HepG2 (cell line): ENCODE results near the gene SFI1. TPM values are rescaled to one million over a fixed set of nuclear protein-coding genes. Genes with fewer than 3 reads are reported as not detected.

Source experiments
- FOXA1 ChIP-seq, 2 experiments: fragments of 450-650 bp in 1 of 2; sonication (generic) in 1 of 2; formaldehyde crosslinking in 1 of 2; IDR thresholded peaks; 2 replicates each; pipeline versions ENCODE4 v1.4.0 to v1.6.1; 2016 to 2020; ENCODE audit warnings: missing genetic modification reagents in 1 of 2
- HNRNPL ChIP-seq: fragments of 200-400 bp; formaldehyde crosslinking; IDR thresholded peaks from 2 replicates; pipeline ENCODE4 v1.6.1; 2017; ENCODE audit warnings: mild to moderate bottlenecking, low read depth, low read length
- JUND ChIP-seq: sonication (generic); formaldehyde crosslinking; IDR thresholded peaks from 2 replicates; pipeline ENCODE4 v1.8.0; 2022; ENCODE audit warnings: mild to moderate bottlenecking, missing genetic modification reagents
- MXD4 ChIP-seq: IDR thresholded peaks from 2 replicates; pipeline ENCODE4 v1.6.1; 2016; ENCODE audit warnings: mild to moderate bottlenecking, missing biosample characterization, missing genetic modification reagents
- NCOA1 ChIP-seq: sonication (generic); formaldehyde crosslinking; IDR thresholded peaks from 2 replicates; pipeline ENCODE4 v1.9.0; 2021; ENCODE audit warnings: missing genetic modification reagents
- NKX3-1 ChIP-seq: sonication (generic); formaldehyde crosslinking; IDR thresholded peaks from 2 replicates; pipeline ENCODE4 v1.5.0; 2020; ENCODE audit warnings: missing genetic modification reagents
- SAP130 ChIP-seq: IDR thresholded peaks from 2 replicates; pipeline ENCODE4 v1.6.1; 2016; ENCODE audit warnings: low read depth
- SOX5 ChIP-seq: IDR thresholded peaks from 2 replicates; pipeline ENCODE4 v1.6.1; 2016; ENCODE audit warnings: borderline replicate concordance
- TSC22D2 ChIP-seq: sonication (generic); formaldehyde crosslinking; IDR thresholded peaks from 2 replicates; pipeline ENCODE4 v1.5.1; 2020; ENCODE audit warnings: missing genetic modification reagents, mild to moderate bottlenecking, borderline replicate concordance
- ZNF136 ChIP-seq: sonication (generic); formaldehyde crosslinking; IDR thresholded peaks from 2 replicates; pipeline ENCODE4 v1.8.1; 2022; ENCODE audit warnings: low read depth, mild to moderate bottlenecking, moderate library complexity, missing genetic modification reagents
- polyA plus RNA-seq, 8 experiments: library from polyadenylated mRNA; depleted of rRNA in 3 of 8; stranded (reverse) in 7 of 8; unstranded in 1 of 8; fragments of >200 nt; fragmentation: Illumina TruSeq in 4 of 8; extraction: Trizol in 4 of 8; gene quantifications; 2 replicates each; pipeline versions ENCODE4 v1.2.1 to v1.2.3, GENCODE V29; 2011 to 2016; ENCODE audit warnings: low read depth in 4 of 8, missing spikeins in 1 of 8, mixed read lengths in 1 of 8; ENCODE audit not compliant: insufficient read depth in 1 of 8
- total RNA-seq, 5 experiments: library from RNA; depleted of rRNA; stranded (reverse); fragments of >200 nt; fragmentation: Illumina TruSeq; extraction: Trizol; gene quantifications; 2 replicates each; pipeline ENCODE4 v1.2.3, GENCODE V29; 2016; ENCODE audit warnings: low read depth in 1 of 5
- TF ChIP-seq, protein P1 (sequence below): sonication (generic); formaldehyde crosslinking; IDR thresholded peaks from 2 replicates; pipeline ENCODE4 v1.4.0; 2020; ENCODE audit warnings: mild to moderate bottlenecking, missing genetic modification reagents
- TF ChIP-seq, protein P2 (sequence below): sonication (generic); formaldehyde crosslinking; IDR thresholded peaks from 2 replicates; pipeline ENCODE4 v1.4.0; 2020; ENCODE audit warnings: mild to moderate bottlenecking, missing genetic modification reagents
- TF ChIP-seq, protein P3 (sequence below): sonication (generic); formaldehyde crosslinking; IDR thresholded peaks from 2 replicates; pipeline ENCODE4 v1.4.0; 2020; ENCODE audit warnings: missing genetic modification reagents, mild to moderate bottlenecking, borderline replicate concordance
- TF ChIP-seq, protein P4 (sequence below): sonication (generic); formaldehyde crosslinking; conservative IDR thresholded peaks from 2 replicates; pipeline ENCODE4 v1.8.1; 2023; ENCODE audit warnings: missing genetic modification reagents

Gene SFI1
- total and polyA plus RNA-seq, 2 of the 13 experiments (the other 11 are each of a cell fraction or from before 2014, with no cell fraction given) = 20.5 to 40.1 TPM

DNA sequence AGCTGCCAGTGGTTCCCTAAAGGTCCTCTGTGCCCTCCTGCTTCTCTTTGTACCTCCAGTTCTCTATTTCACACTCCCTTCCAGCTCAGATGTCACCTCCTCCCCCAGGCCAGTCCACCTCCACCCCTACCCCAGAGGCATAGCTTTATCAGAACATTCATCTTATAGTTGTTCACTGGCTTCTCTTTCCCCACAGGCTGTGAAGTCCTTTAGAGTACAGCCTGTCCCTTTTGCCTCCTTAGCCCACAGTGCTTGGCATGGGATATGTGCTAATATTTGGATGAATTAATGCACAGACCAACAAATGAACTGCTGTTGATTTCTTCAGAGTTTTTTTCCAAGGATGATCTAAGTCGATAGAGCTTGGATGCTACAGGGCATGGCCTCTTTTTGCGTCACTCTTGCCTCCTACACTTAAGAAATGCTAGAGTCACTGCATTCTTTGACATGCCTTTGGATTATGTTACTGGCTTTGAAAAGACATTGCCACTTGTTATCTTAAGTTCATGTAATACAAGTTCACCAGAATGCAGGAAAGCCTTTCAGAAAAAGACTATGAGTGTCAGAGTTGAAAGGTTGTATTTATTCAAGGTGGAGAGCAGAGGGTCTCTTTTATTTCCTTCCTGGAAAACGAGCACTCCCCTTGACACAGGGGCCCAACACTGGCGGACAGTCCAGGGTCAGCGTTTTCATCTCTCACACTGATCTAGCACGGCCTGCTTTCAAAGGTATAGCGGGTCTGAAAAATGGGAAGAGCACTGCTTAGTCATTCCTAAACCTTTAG lies 90.0 kb downstream of the SFI1 start (continued):
- TF ChIP-seq, protein P1, sequence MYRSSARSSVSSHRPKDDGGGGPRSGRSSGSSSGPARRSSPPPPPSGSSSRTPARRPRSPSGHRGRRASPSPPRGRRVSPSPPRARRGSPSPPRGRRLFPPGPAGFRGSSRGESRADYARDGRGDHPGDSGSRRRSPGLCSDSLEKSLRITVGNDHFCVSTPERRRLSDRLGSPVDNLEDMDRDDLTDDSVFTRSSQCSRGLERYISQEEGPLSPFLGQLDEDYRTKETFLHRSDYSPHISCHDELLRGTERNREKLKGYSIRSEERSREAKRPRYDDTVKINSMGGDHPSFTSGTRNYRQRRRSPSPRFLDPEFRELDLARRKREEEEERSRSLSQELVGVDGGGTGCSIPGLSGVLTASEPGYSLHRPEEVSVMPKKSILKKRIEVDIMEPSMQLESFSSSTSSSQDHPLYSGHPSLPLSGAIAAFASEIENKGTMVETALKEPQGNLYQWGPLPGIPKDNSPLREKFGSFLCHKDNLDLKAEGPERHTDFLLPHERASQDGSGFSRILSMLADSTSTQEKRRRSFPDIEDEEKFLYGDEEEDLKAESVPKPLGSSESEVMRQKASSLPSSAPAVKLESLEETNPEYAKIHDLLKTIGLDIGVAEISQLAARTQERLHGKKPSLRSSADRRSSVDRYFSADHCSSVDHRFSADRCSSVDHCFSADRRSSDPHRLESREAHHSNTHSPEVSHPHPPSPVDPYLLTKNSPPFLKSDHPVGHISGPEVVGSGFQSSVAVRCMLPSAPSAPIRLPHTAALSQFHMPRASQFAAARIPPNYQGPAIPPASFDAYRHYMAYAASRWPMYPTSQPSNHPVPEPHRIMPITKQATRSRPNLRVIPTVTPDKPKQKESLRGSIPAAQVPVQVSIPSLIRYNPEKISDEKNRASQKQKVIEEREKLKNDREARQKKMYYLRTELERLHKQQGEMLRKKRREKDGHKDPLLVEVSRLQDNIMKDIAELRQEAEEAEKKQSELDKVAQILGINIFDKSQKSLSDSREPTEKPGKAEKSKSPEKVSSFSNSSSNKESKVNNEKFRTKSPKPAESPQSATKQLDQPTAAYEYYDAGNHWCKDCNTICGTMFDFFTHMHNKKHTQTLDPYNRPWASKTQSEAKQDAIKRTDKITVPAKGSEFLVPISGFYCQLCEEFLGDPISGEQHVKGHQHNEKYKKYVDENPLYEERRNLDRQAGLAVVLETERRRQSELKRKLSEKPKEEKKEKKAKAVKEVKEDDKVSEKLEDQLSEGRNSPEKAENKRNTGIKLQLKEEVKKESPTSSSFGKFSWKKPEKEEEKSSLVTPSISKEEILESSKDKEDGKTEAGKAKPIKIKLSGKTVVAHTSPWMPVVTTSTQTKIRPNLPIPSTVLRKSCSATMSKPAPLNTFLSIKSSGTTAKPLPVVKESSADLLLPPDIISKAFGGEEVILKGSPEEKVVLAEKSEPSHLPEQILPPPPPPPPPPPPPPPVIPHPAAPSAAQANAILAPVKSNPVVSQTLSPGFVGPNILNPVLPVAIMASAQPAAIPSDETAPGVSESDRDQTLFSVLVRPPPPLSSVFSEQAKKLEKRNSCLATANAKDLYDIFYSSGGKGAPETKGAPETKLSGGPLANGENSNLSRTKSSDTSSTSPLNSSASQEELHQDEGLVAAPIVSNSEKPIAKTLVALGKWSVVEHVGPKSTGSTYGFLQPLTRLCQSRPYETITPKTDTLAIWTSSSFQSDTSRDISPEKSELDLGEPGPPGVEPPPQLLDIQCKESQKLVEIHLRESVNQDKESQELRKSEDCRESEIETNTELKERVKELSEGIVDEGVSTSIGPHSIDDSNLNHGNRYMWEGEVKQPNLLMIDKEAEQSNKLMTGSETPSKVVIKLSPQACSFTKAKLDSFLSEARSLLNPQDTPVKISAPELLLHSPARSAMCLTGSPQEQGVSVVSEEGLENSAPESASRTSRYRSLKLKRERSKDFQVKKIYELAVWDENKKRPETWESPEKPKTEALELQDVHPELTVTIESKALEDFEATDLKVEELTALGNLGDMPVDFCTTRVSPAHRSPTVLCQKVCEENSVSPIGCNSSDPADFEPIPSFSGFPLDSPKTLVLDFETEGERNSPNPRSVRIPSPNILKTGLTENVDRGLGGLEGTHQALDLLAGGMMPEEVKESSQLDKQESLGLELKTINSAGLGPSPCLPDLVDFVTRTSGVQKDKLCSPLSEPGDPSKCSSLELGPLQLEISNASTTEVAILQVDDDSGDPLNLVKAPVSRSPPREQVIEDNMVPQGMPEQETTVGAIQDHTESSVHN = no peak
- TF ChIP-seq SOX5 (CRISPR knock-in tag) (peak; percentile 88; the same call in 1 of the 2 replicates), ZNF136 (CRISPR knock-in tag) (no peak), JUND (CRISPR knock-in tag) (no peak), MXD4 (no peak), SAP130 (CRISPR knock-in tag) (peak; percentile 84), HNRNPL (no peak), FOXA1 (IDR thresholded peaks at IDR 0.05) (no peak), FOXA1 (CRISPR knock-in tag; IDR thresholded peaks at IDR 0.05) (peak; percentile 73), TSC22D2 (no peak), NCOA1 (no peak), NKX3-1 (no peak)
- TF ChIP-seq, protein P2, sequence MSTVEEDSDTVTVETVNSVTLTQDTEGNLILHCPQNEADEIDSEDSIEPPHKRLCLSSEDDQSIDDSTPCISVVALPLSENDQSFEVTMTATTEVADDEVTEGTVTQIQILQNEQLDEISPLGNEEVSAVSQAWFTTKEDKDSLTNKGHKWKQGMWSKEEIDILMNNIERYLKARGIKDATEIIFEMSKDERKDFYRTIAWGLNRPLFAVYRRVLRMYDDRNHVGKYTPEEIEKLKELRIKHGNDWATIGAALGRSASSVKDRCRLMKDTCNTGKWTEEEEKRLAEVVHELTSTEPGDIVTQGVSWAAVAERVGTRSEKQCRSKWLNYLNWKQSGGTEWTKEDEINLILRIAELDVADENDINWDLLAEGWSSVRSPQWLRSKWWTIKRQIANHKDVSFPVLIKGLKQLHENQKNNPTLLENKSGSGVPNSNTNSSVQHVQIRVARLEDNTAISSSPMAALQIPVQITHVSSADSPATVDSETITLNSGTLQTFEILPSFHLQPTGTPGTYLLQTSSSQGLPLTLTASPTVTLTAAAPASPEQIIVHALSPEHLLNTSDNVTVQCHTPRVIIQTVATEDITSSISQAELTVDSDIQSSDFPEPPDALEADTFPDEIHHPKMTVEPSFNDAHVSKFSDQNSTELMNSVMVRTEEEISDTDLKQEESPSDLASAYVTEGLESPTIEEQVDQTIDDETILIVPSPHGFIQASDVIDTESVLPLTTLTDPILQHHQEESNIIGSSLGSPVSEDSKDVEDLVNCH (CRISPR knock-in tag) = no peak
- TF ChIP-seq, protein P3, sequence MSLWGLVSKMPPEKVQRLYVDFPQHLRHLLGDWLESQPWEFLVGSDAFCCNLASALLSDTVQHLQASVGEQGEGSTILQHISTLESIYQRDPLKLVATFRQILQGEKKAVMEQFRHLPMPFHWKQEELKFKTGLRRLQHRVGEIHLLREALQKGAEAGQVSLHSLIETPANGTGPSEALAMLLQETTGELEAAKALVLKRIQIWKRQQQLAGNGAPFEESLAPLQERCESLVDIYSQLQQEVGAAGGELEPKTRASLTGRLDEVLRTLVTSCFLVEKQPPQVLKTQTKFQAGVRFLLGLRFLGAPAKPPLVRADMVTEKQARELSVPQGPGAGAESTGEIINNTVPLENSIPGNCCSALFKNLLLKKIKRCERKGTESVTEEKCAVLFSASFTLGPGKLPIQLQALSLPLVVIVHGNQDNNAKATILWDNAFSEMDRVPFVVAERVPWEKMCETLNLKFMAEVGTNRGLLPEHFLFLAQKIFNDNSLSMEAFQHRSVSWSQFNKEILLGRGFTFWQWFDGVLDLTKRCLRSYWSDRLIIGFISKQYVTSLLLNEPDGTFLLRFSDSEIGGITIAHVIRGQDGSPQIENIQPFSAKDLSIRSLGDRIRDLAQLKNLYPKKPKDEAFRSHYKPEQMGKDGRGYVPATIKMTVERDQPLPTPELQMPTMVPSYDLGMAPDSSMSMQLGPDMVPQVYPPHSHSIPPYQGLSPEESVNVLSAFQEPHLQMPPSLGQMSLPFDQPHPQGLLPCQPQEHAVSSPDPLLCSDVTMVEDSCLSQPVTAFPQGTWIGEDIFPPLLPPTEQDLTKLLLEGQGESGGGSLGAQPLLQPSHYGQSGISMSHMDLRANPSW (CRISPR knock-in tag) = no peak
- TF ChIP-seq, protein P4, sequence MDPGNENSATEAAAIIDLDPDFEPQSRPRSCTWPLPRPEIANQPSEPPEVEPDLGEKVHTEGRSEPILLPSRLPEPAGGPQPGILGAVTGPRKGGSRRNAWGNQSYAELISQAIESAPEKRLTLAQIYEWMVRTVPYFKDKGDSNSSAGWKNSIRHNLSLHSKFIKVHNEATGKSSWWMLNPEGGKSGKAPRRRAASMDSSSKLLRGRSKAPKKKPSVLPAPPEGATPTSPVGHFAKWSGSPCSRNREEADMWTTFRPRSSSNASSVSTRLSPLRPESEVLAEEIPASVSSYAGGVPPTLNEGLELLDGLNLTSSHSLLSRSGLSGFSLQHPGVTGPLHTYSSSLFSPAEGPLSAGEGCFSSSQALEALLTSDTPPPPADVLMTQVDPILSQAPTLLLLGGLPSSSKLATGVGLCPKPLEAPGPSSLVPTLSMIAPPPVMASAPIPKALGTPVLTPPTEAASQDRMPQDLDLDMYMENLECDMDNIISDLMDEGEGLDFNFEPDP (CRISPR knock-in tag) = no peak
